GM21786 (cell line): Measurements from ENCODE around the gene GRID1.

Experiments used
- ATAC-seq: cut with Tn5 transposase; IDR thresholded peaks from one replicate; pipeline ENCODE4 v1.9.1; 2021; ENCODE audit not compliant: unreplicated experiment

Gene GRID1

DNA sequence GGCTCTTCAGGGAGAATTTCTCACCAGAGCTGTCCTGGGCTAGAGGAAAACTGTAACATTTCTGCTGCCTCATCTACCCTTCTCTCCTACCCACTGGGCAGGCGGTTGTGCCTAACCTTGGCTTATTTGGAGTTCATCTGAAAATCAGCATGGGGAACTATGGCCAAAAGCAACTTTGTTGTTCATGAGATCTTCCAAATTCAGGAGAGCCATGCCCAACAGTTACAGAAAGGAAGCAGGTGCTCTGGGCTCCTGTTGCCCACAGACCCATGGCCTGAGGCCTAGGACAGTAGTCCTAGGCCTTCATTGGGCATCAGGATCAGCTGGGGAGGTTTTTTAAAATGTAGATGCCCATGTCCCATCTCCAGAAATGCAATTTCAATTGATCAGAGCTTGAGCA, 85.2 kb downstream of the GRID1 start:
- ATAC-seq: no peak

- no peak for ATAC-seq
These were observed 97.3 kb downstream of the GRID1 start for GRCh38 chr10:86269332-86269731.

DNA sequence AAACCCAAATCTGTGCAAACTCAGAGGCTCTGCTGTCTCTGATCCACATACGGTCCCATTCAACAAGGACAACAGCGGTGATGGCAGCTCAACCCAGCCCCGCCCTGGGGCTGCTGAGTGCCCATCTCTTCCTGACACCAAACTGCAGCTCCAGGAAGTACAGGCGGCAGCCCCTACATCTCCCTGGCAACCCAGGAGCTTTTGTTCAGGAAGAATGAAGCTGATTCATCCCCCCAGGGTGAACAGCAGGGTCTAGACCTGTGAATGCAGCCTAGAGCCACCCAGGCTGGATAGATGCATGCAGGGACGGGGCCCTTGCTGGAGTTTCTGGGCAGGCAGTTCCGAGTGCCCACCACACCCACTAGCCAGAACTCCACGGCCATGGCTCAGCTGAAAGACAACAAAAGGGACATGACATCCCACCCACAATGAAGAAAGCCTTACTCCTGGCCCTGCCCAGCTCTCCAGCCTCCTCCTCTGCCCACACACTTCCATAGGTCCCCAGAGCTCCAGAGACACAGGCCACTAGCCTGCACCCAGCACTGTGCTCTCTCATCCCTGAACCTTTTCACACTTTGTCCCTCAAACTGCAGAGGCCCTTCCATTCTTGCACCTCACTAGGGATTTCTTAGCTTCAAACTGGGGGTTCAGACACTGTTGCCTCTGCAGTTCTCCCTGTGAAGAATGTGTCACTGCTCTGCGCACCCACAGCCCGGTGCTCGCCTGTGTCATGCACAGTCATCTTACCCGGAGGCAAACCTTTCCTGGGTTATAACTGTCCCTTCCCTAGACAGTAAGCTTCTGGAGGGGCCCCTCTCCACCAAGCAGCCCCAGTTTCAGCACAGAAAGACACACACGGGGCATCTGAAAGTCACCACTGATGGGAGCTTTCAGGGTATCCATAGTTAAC, 99.1 kb downstream of the GRID1 start:
- no peak for ATAC-seq

DNA sequence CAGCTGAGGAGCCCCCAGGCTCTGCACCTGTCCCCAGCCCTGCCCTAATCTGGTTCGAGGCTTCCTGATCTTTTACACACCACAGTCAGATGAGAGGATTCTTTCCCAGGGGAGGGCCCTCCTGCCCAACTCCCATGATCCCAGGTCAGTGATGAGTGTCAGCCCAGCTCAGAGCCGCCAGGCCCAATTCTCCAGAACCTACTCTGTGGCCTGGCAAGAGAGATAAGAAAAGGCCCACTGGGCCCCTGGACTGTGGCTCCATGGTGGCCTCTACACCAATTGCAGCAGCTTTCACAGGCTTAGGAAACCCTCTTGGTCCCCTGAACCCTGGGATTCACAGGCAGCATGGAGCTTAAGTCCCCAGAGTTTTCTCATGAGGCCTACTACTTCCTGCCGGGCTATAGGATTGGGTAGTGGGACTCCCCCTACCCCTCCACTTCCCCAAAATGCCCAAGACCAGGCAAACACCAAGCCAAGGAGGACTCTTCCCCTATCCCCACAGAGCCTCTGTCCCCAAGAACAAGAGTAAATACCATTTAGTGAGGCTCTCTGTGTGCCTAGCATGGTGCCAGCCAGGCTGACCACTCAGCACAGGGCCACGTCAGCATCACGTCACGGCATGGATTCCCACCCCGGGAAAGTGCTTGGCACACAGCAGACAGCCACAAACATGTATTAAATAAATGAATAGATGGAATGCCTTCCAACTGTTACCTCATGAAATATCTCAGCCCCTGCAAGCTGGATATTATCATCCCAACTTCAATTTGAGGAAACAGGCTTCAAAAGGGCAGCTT, 100.0 kb downstream of the GRID1 start:
- ATAC-seq: no peak

DNA sequence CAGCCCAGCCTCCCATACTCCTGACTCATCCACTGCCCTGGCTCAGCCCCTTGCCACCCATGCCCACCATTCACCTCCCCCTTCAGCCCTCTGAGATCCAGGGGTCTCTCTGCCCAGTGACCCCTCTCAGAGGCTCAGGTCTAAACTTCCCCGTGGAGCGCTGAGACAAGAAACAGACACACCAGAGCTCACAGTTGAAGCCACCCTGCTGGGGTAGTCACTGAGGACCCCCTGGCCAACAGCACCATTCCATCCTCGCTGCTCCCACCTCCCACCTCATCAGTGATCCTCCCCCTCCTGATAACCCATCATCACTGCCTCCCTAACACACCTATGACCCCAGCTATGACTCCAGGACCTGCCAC, 100.7 kb downstream of the GRID1 start:
- no peak for ATAC-seq

- no peak for ATAC-seq
These were observed 101.2 kb downstream of the GRID1 start for GRCh38 chr10:86265236-86265894.

GRCh38 chr10:86264481-86265231, 101.9 kb downstream of the GRID1 start:
- no peak for ATAC-seq

DNA sequence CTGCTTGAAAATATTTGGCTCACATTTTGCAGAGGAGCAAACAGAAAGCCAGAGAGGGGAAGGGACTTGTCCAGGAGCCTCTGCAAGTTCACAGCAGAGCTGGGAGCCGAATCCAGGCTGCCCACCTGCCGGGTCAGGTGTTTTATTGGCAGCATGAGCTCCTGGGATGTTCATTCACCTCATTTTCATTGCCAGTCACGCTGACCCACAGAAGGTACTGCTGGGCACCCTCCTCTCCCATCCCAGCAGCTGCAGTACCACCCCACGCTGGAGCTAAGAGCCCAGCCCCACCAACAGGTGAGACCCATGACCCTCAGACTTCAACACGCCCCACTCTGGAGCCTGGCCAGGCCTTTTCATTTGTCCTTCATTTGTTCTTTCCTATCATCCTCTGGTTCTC, 102.7 kb downstream of the GRID1 start:
- no peak for ATAC-seq

DNA sequence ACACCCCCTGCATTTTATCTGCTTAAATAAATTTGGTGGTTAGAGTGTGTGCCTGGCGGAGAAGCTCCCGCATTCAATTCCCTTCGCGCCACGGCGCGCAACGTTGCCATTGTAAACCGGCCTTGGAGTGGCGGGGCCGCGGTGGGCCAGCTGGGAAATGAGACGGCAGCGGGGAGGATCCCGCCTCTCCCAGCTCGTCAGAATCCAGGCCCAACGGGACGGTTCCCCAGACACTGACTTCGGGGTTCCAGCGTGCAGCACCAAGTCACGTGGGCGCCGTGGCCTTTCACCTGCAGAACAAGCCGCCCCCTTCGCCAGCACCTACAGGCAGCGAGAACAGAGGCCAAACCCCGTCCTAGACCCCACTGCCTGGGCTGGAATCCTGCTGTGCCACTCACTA, 103.4 kb downstream of the GRID1 start:
- ATAC-seq: no peak

DNA sequence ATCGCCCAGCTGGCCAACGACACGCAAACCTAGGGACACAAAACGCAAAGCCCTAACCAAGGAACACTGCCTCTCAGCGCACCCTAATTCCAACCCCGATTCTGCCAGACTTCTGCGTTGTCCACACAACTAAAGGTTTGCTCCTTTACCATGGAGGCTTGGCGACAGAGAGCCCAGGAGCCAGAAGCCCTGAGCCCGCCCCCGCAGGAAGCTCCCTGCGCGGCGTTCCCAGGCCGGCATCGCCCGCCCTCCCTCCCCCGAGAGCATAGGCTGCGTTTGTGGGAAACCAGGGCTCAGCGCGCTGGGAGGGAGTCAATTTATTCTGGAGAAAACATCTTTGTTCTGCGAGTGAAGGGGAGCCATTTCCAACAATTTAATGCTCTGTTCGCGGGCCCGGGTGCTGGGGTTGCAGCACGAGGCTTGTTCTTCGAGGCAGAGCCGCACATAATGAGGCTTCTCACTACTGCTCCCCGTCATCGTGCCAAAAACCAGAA, 103.9 kb downstream of the GRID1 start:
- ATAC-seq: no peak

DNA sequence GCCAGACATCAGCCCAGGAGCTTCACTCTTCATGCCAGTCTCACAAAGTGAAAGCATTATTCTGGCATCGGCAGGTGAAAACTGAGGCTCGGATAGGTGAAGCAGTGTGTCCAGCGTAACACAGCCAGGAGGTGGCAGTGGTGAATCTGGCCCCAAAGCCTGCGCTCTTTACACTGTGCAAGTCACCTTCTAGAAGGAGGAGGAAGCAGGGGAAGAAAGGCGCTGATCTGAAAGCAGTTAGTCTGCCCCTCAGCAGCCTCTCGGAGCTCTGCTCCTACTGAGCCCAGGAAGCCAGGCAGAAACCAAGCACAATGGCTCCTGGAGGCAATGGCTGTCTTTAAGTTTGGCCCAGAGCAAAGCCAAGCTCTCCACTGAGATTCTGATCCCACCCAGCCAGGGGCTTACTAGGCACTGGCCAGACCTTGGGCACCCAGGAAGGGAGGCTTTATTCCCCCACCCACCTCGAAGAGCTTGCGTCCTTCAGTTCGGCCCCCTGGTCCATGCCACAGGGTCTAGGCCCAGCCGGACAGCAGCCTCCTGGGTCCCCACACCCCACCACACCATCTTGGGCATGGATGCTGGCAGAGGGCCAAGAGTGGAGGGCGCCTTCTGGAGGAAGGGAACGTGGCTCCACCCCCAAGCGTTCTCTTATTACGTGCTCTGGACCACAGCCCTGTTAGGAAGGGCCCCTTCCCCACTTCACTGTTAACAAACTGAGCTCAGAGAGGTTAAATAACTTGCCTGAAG, 104.5 kb downstream of the GRID1 start:
- ATAC-seq: peak; percentile 80

- no peak for ATAC-seq
These were observed 105.1 kb downstream of the GRID1 start for GRCh38 chr10:86261470-86261869.

- ATAC-seq: no peak
These were observed 106.0 kb downstream of the GRID1 start for GRCh38 chr10:86260564-86260963.

- no peak for ATAC-seq
These were observed 106.6 kb downstream of the GRID1 start for GRCh38 chr10:86259901-86260562.

DNA sequence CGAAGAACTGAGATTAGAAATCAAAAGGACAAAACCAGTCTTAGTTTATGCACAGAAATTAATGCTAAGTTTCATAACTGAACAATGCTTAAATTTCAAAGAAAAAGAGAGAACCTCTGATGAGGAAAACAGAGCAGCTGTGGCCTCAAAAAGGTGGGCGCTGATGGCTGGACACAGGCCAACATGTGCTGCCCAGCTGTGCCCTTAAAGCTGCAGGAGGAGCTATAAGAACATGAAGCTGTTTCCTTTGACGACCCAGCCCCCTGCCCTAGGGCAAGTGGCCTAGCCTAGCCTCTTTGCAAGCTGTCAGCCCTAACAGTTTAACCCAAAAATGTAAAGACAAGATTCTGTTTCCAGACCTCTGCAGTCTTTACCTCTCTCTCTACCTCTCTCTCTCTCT, 107.7 kb downstream of the GRID1 start:
- no peak for ATAC-seq

- no peak for ATAC-seq
These were observed 108.1 kb downstream of the GRID1 start for GRCh38 chr10:86258499-86258898.

DNA sequence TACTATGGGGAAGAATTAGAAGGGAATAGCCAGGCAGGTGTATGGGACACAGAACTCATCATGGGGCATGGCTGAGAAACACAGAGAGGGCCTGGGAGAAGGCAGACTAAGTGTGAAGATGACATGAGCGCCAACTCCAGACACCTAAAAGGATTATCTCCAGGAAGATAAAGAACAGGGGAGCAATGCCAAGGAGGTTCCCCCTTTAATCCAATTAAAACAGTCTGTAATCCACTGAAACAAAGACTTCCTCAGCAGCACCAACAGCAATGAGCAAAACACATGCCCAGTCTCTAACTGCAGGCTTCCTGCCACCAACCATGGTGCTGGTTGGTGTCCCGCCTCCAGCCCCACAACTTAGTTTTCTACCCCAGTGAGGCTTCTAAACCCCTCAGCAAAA, 108.9 kb downstream of the GRID1 start:
- no peak for ATAC-seq

GRCh38 chr10:86256690-86257315, 109.8 kb downstream of the GRID1 start:
- no peak for ATAC-seq
